ACC112 (cell line): ENCODE data around the gene FCGBP.
"Not testable (repeated sequence)": the region's sequence is repeated elsewhere in the genome, so short reads cannot be mapped to it uniquely, and the experiment has no call there.

ENCODE experiments used
- H2AFZ ChIP-seq: fragments of 200-600 bp; sonication (generic); one replicate; pipeline ENCODE4 v1.6.0; 2017; ENCODE audit warnings: antibody characterized with exemption, low read length; ENCODE audit not compliant: unreplicated experiment
- H3K27ac ChIP-seq: fragments of 200-600 bp; sonication (generic); 2 replicates; pipeline ENCODE4 v1.5.1; 2014; ENCODE audit warnings: low read depth, mild to moderate bottlenecking, antibody characterized with exemption, low read length, moderate library complexity
- H3K27me3 ChIP-seq: fragments of 200-600 bp; sonication (generic); 2 replicates; pipeline ENCODE4 v1.6.1; 2014; ENCODE audit warnings: mild to moderate bottlenecking, antibody characterized with exemption, low read length, moderate library complexity, mixed read lengths; ENCODE audit not compliant: insufficient read depth
- H3K36me3 ChIP-seq: fragments of 200-600 bp; sonication (generic); 2 replicates; pipeline ENCODE4 v1.6.1; 2016; ENCODE audit warnings: mild to moderate bottlenecking, antibody characterized with exemption, low read length, moderate library complexity, mixed read lengths; ENCODE audit not compliant: insufficient read depth
- H3K4me1 ChIP-seq: fragments of 200-600 bp; sonication (generic); one replicate; pipeline ENCODE4 v1.6.1; 2016; ENCODE audit warnings: low read length, mixed read lengths; ENCODE audit not compliant: insufficient read depth, unreplicated experiment, control insufficient read depth
- H3K4me3 ChIP-seq: fragments of 200-600 bp; sonication (generic); 2 replicates; pipeline ENCODE4 v1.5.1; 2014; ENCODE audit warnings: mild to moderate bottlenecking, low read depth, low read length
- H3K79me2 ChIP-seq: fragments of 200-600 bp; sonication (generic); one replicate; pipeline ENCODE4 v1.6.0; 2016; ENCODE audit warnings: low read length; ENCODE audit not compliant: control insufficient read depth, unreplicated experiment, insufficient read depth

The FCGBP gene

GRCh38 chr19:39889872-39890754 lies 44.3 kb downstream of the FCGBP start:
- not testable (repeated sequence) for H3K27me3 ChIP-seq, H3K4me1 ChIP-seq, H3K79me2 ChIP-seq, H2AFZ ChIP-seq, H3K4me3 ChIP-seq, H3K36me3 ChIP-seq, H3K27ac ChIP-seq

- H2AFZ ChIP-seq, H3K79me2 ChIP-seq, H3K4me3 ChIP-seq, H3K4me1 ChIP-seq, H3K27me3 ChIP-seq, H3K27ac ChIP-seq, H3K36me3 ChIP-seq: not testable (repeated sequence)
These were observed 46.9 kb downstream of the FCGBP start for GRCh38 chr19:39887456-39887951.

- H3K27ac ChIP-seq, H3K79me2 ChIP-seq, H3K4me1 ChIP-seq, H2AFZ ChIP-seq, H3K36me3 ChIP-seq, H3K4me3 ChIP-seq, H3K27me3 ChIP-seq: not testable (repeated sequence)
These were observed 48.4 kb downstream of the FCGBP start for GRCh38 chr19:39885821-39886554.

- H3K4me1 ChIP-seq, H3K27me3 ChIP-seq, H3K27ac ChIP-seq, H3K4me3 ChIP-seq, H3K36me3 ChIP-seq, H2AFZ ChIP-seq, H3K79me2 ChIP-seq: not testable (repeated sequence)
These were observed 49.7 kb downstream of the FCGBP start for GRCh38 chr19:39884721-39885120.
